HG02642 (cell line): Measurements from ENCODE around the gene FCN1.

Source experiments
- ATAC-seq: cut with Tn5 transposase; IDR thresholded peaks from one replicate; pipeline ENCODE4 v1.9.1; 2021; ENCODE audit warnings: mild to moderate bottlenecking; ENCODE audit not compliant: unreplicated experiment, poor library complexity

FCN1 gene

GRCh38 chr9:134895567-134895907, 22.2 kb downstream of the FCN1 start:
- no peak for ATAC-seq

- ATAC-seq = no peak
These were observed 22.6 kb downstream of the FCN1 start for GRCh38 chr9:134895097-134895496.

DNA sequence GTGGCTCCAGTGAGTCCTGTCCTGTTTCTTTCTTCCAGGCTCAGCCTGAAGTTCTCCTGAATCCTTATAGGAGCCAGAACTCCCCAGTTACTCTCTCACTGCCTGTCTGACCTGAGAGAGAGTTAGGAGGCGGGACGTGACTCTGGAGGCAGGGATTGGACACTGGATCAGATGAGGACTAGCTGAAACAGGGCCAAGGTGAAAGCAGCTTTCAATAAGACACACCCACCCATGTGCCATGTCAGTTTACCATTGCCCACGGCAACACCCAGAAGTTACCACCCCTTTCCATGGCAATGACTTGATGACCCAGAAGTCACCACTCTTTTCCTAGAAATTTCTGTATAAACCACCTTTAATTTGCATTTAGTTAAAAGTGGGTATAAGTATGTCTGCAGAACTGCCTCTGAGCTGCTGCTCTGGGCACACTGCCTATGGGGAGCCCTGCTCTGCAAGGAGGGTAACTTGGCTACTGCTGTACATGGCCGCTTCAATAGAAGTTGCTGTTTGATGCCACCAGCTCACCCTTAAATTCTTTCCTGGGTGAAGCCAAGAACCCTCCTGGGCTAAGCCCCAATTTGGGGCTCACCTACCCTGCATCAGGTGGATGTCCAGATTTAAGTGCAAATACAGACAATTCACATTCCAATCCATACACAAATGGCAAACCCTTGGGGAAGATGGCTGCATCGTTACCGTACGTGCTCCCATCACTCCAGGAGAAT, 23.4 kb downstream of the FCN1 start:
- ATAC-seq = no peak

DNA sequence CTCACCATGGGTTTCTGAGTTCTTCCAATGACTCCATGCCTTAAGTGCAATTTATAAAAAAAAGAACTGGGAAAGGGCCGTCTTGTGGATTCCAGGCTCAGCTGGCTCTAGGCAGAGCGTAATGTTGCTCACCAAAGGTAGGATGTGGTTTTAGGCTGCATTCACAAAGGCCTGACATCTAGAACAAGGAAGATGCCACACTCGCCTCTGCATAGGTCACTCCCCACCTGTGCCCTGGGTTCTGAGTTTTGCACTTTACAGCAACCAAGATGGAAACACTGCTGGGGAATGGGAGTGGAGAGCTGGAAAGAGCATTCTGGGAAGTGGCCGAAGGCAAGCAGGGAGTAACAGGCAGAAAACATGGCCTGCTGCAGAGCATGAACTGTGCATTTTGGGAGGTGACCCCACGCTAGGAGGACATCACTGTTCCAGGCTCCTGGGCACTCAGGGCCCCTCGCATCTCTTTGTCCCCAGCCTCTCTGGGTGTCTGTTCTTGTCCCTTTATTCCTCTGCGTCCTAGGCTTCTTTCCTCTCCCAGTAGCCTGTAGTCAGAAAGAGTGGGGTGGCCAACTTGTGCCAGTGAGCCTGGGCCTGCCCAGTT, 24.8 kb downstream of the FCN1 start:
- no peak for ATAC-seq

- no peak for ATAC-seq
These were observed 25.5 kb downstream of the FCN1 start for GRCh38 chr9:134892221-134892620.

GRCh38 chr9:134891713-134892112, 26.0 kb downstream of the FCN1 start:
- ATAC-seq = no peak

DNA sequence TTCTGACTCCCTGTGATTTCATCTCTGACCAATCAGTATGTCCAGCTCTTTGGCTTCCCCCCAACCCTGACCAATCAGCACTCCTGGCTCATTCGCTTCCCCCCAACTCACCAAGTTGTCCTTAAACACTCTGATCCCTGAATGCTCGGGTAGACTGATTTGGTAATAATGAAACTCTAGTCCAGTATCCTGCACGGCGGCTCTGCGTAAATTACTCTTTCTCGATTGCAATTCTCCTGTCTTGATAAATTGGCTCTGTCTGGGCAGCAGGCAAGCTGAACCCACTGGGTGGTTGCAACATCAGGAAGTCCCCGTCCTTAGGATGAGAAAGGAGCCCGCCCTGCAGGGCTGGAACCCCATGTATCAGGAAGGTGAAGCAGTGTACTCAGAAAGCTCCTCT, 26.7 kb downstream of the FCN1 start:
- ATAC-seq = no peak

GRCh38 chr9:134890155-134890495, 27.6 kb downstream of the FCN1 start:
- ATAC-seq = no peak

- ATAC-seq = no peak
These were observed 28.1 kb downstream of the FCN1 start for GRCh38 chr9:134889386-134890154.

- no peak for ATAC-seq
These were observed 29.0 kb downstream of the FCN1 start for GRCh38 chr9:134888603-134889190.

DNA sequence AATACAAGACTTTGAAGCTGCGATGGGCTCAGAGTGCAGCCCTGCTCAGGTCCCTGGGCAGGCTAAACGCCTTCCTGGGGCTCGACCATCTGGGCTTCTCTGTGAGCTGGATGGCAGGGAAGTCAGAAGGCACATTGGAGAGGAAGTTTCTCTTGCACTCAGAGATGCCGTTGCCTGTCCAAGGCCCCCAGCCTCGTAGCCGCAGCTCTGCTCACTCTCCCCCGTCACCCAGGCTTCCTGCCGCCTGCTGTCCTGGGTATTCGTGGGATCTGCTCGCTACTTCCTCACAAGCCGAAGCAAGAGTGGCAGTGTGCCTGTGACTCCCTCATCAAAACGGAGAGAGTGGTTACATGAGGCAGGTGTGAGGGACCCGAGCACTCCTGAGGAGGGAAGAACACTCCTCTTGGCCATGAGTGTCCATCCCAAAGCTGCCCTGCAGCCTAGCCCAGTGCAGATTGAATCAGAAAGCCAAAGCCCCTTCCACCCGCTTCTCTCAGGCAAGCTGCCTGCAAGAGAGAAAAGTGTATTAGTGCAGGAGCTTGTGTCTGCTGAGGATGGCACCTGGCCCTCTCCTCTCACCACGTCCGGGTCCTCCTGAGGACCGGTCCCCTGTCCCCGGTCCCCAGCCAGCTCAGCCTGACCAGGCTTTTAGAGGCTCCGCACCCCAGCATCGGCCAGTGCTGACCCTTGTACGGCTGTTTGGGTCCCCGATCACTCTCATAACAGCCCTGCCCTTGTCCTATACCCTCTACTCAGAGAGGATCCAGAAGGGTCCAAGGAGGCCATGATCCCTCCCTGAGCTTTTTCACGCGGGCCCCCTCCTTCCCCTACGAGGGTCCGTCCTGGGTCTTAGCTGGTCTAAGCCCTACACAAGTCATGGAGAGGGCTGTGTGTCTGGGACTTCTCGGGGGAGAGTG, 29.8 kb downstream of the FCN1 start:
- ATAC-seq = no peak

GRCh38 chr9:134887219-134887618, 30.5 kb downstream of the FCN1 start:
- ATAC-seq = no peak

GRCh38 chr9:134886413-134886913, 31.2 kb downstream of the FCN1 start:
- no peak for ATAC-seq

DNA sequence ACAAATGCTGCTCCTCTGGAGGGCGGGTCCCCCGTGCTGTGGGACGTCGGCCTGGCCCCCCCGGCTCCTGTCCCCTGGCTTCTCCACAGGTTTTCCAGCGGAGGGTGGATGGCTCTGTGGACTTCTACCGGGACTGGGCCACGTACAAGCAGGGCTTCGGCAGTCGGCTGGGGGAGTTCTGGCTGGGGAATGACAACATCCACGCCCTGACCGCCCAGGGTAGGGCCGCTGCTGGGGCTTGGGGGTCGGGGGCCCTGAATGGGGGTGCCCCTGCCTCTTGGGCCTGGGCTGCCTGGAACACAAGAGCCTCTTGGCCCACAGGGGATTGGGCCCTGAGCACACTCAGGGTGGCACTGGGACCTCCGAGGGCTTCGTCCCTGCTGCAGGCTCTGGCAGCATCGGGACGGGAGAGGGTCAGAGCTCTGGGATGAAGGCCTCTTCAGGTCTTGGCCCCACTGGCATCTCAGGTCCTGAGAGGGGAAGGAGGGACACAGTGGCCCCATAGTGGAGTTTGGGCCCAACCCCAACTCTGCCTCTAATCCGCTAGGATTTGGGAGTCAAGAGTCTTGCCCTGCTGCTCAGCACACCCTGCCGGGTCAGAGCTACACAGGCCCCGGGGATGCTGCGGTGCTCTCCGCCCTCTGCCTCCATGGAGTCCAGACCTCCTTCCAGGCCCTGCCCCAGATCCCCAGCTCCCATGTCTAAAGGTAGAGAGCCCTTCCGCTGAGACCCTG, 31.9 kb downstream of the FCN1 start:
- no peak for ATAC-seq

DNA sequence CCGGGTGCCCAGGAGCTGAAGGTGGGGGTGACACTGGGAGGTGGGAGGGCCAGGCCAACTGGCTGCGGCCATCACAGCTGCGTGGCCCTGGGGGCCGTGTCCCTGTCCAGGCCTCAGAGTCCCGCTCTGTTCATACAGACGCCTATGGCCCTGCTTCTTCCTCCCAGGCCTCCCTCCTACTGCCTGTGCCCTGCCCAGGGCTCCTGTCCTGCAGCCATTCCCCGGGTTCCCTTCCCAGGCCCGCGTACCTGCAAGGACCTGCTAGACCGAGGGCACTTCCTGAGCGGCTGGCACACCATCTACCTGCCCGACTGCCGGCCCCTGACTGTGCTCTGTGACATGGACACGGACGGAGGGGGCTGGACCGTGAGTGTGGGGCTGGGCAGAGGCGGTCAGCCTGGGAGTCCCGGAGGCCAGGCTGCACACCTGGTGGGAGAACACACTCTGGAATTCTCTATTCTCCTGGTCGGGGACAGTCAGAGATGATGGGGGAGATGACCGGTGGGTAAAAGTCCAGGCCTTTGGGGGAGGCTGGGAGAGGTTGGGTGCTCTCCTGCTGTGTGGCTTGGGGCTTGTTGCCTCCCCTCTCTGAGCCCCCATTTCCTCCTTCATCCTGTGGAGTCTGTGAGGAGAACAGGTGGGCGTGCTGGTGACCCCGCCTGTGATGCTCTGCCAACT, 32.6 kb downstream of the FCN1 start:
- ATAC-seq = no peak

DNA sequence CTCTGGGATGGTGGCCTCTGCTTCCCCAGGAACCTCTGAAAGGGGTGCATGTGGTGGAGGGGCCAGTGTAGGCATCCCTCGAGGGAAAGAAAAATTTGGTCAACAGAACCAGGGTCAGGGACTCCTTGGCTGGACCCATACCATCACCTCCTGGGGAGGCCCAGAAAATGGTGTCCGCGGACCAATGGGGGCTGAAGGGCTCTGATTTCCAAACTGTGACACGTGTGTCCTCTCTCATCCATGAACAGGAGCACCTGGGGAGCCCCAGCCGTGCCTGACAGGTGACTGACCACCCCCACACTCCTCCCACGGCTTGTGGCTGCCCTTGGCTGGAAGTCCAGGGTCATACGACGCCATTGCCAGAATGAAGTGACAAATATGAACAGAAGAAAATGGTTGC, 33.2 kb downstream of the FCN1 start:
- ATAC-seq = no peak

- ATAC-seq = no peak
These were observed 34.5 kb downstream of the FCN1 start for GRCh38 chr9:134883040-134883782.

DNA sequence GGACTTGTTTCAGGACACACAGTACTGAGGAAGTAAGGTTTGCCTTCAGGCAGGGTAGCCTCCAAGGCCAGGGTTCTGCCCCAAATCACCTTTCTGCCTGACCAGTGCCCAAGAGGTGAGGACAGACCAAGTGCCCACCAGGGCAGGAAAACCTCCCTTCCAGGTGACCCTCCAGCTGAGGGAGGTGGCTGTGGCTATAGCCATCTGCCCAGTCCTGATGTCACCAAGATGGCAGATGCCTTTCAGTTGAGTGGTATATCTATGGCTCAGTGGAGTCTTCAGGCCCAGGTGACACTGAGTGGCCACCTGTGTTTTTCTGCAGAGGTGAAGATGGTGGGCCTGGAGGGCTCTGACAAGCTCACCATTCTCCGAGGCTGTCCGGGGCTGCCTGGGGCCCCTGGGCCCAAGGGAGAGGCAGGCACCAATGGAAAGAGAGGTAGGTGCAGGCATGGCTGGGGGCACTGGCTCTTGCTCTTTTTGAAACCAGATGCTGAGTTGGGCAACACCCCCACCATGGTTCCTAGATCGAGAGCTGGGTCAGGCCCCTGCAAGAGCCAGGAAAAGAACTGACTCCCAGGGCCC, 35.4 kb downstream of the FCN1 start:
- no peak for ATAC-seq
